Dendritic cell treated with granulocyte-macrophage colony-stimulating factor and Interleukin-4, amounts not matched to agents 40 ng/mL and 50 ng/mL, for 4 days (primary cell): Measurements from ENCODE around the gene CYB5R3.
"Not testable (repeated sequence)": the region's sequence is repeated elsewhere in the genome, so short reads cannot be mapped to it uniquely, and the experiment has no call there.

Experiments used
- H3K27ac Mint-ChIP-seq: one replicate; pipeline ENCODE4 v1.8.0; 2022; ENCODE audit warnings: mild to moderate bottlenecking, mixed read lengths
- H3K27me3 Mint-ChIP-seq: one replicate; pipeline ENCODE4 v1.8.0; 2022; ENCODE audit warnings: mild to moderate bottlenecking, mixed read lengths
- H3K36me3 Mint-ChIP-seq: one replicate; pipeline ENCODE4 v1.8.0; 2022; ENCODE audit warnings: low read depth, mixed read lengths
- H3K4me1 Mint-ChIP-seq: one replicate; pipeline ENCODE4 v1.8.0; 2022; ENCODE audit warnings: low read depth, mixed read lengths
- H3K4me3 Mint-ChIP-seq: one replicate; pipeline ENCODE4 v1.8.0; 2022; ENCODE audit warnings: mild to moderate bottlenecking, moderate library complexity, mixed read lengths
- H3K9me3 Mint-ChIP-seq: one replicate; pipeline ENCODE4 v1.8.0; 2022; ENCODE audit warnings: mixed read lengths
- intact Hi-C: fragments of 100-400 bp; cut with micrococcal nuclease; formaldehyde crosslinking; loops from one replicate; pipeline ENCODE4 v1.15.0; 2022

The CYB5R3 gene

GRCh38 chr22:42596863-42597530, 52.2 kb downstream of the CYB5R3 start:
- Mint-ChIP-seq H3K9me3 (no peaks in the 10 kb centered on the region), H3K4me3 (no peak overlapping the region), H3K4me1 (peaks cover 7% of the 10 kb centered on the region), H3K27ac (peak overlapping the region; percentile 22), H3K36me3 (peaks cover 100% of the 10 kb centered on the region), H3K27me3 (no peaks in the 10 kb centered on the region)
- intact Hi-C loops, result no loop called here

GRCh38 chr22:42596336-42596735, 52.9 kb downstream of the CYB5R3 start:
- no peak overlapping the region for H3K4me3 Mint-ChIP-seq
- intact Hi-C loops, result no loop called here
- no peak overlapping the region for H3K27ac Mint-ChIP-seq
- peaks cover 7% of the 10 kb centered on the region for H3K4me1 Mint-ChIP-seq
- no peaks in the 10 kb centered on the region for H3K9me3 Mint-ChIP-seq
- no peaks in the 10 kb centered on the region for H3K27me3 Mint-ChIP-seq
- peaks cover 100% of the 10 kb centered on the region for H3K36me3 Mint-ChIP-seq

DNA sequence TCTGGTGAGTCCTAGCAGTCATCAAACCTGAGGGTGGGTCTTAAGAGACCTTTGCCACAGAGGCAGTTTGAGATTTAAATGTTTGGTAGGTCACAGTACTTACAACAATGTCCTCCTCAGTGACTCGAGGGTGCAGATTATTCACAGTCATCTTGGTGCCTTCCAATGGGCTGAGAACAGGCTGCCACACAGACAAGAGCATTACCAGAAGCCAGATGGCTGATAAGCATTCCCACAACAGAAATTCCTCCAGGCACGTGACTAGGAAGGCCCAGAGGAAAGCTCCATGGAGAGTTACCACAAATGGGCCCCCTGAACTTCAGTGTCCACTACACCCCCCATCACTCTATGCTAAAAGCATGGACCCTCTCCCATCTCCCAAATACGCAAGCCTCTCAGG, 53.8 kb downstream of the CYB5R3 start:
- intact Hi-C loops, result no loop called here
- Mint-ChIP-seq H3K27ac (no peak overlapping the region), H3K9me3 (no peaks in the 10 kb centered on the region), H3K36me3 (peaks cover 97% of the 10 kb centered on the region), H3K4me3 (no peak overlapping the region), H3K27me3 (no peaks in the 10 kb centered on the region), H3K4me1 (peaks cover 7% of the 10 kb centered on the region)

GRCh38 chr22:42591987-42592386, 57.2 kb downstream of the CYB5R3 start:
- Mint-ChIP-seq H3K27me3 (no peaks in the 10 kb centered on the region), H3K4me1 (peaks cover 31% of the 10 kb centered on the region), H3K9me3 (no peaks in the 10 kb centered on the region), H3K27ac (no peak overlapping the region), H3K4me3 (no peak overlapping the region), H3K36me3 (peaks cover 95% of the 10 kb centered on the region)
- intact Hi-C loops, result no loop called here

DNA sequence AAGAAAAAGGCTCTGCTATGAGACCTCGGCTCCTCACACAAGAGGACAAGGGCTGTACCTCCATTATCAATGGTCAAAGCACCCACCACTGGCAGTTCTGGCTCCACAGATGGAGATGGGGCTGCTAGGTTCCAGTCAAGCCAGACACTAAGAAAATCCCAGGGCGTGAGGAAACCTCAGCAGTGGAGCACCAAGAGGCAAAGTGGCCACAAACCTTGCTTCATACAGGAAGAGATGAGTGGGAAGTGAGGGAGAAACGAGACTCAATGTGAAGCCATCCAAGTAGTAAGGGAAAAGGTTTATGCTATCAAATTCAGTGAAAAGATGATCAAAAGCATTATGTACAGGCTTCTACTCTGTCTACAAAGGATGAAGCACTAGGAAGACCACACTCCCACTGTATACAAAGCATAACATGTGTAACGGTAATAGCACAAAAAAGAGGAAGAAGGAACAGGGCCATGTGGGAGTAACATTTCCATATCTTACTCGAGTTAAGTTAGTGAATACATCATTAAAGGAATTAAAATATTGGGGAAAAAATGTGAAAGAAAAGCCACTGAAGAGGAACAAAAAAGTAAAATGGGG, 61.5 kb downstream of the CYB5R3 start:
- intact Hi-C loops, result no loop called here
- H3K9me3 Mint-ChIP-seq, result no peaks in the 10 kb centered on the region
- H3K27ac Mint-ChIP-seq, result peak overlapping the region; percentile 82
- H3K4me3 Mint-ChIP-seq, result peak overlapping the region; percentile 13
- no peaks in the 10 kb centered on the region for H3K27me3 Mint-ChIP-seq
- peaks cover 95% of the 10 kb centered on the region for H3K36me3 Mint-ChIP-seq
- H3K4me1 Mint-ChIP-seq, result peaks cover 54% of the 10 kb centered on the region

- intact Hi-C loops, result no loop called here
- no peak overlapping the region for H3K4me3 Mint-ChIP-seq
These were observed 62.8 kb downstream of the CYB5R3 start for GRCh38 chr22:42586381-42586780.

DNA sequence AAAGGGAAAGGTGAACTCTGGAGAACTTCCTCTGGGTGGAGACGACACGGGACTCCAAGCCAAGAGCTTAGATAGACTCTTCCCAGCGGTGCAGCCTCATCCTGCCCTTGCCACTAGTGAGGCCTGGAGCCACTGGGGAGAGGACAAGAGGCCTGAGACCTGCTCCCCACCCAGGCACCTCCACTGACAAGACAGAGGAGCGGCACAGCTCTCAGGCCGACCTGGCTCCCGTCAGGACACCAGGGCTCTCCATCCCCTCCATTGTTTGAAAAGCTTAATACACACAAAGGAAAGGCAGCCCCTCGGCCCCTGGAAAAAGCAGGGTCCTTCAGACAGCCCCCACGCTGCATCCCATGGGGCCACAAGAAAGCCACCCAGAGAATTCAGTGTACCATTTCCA, 64.1 kb downstream of the CYB5R3 start:
- Mint-ChIP-seq H3K4me1 (peaks cover 69% of the 10 kb centered on the region), H3K36me3 (peaks cover 83% of the 10 kb centered on the region)

More at GRCh38 chr22:42586381-42586780, 62.8 kb downstream of the CYB5R3 start:
- Mint-ChIP-seq H3K36me3 (peaks cover 90% of the 10 kb centered on the region), H3K27me3 (no peaks in the 10 kb centered on the region), H3K27ac (peak overlapping the region; percentile 82), H3K4me1 (peaks cover 63% of the 10 kb centered on the region), H3K9me3 (no peaks in the 10 kb centered on the region)

DNA sequence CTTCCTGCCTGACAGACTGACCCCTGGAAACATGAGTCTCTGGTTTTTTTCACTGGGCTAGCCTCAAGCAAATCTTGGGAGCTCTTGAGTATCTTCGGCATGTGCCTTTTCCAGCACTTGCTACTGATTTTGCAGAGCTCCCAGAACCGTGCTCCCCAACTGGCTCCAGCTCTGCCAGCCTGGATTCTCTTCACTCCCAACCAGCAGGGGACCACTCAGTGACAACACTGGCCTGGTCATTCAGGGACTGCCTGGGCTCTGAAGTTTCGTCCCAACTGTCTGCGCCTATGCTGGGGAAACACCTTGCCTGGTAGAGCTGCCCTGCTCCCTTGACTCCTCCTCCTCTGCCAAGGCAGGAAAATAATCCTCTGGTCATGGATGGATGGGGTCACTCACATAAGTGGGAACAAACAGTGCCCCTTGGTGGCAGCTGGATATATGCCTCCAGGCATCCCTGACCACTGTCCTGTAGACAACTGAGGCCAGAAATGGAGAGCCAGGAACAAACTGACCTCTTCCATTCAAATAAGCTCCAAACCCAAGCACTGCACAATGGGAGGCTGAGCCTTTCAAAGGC, 64.7 kb downstream of the CYB5R3 start:
- intact Hi-C loops, result no loop called here
- H3K27ac Mint-ChIP-seq, result peak overlapping the region; percentile 15
- peaks cover 62% of the 10 kb centered on the region for H3K4me1 Mint-ChIP-seq
- no peaks in the 10 kb centered on the region for H3K27me3 Mint-ChIP-seq
- H3K4me3 Mint-ChIP-seq, result no peak overlapping the region
- H3K9me3 Mint-ChIP-seq, result no peaks in the 10 kb centered on the region
- H3K36me3 Mint-ChIP-seq, result peaks cover 77% of the 10 kb centered on the region

More for the DNA sequence above, 64.1 kb downstream of the CYB5R3 start:
- Mint-ChIP-seq H3K9me3 (no peaks in the 10 kb centered on the region), H3K27me3 (no peaks in the 10 kb centered on the region), H3K27ac (peak overlapping the region; percentile 15), H3K4me3 (no peak overlapping the region)
- intact Hi-C loops, result no loop called here

- Mint-ChIP-seq H3K27me3 (no peaks in the 10 kb centered on the region), H3K4me1 (peaks cover 51% of the 10 kb centered on the region), H3K4me3 (no peak overlapping the region), H3K27ac (no peak overlapping the region), H3K36me3 (peaks cover 73% of the 10 kb centered on the region), H3K9me3 (no peaks in the 10 kb centered on the region)
- intact Hi-C loops, result no loop called here
These were observed 66.2 kb downstream of the CYB5R3 start for GRCh38 chr22:42582987-42583386.

DNA sequence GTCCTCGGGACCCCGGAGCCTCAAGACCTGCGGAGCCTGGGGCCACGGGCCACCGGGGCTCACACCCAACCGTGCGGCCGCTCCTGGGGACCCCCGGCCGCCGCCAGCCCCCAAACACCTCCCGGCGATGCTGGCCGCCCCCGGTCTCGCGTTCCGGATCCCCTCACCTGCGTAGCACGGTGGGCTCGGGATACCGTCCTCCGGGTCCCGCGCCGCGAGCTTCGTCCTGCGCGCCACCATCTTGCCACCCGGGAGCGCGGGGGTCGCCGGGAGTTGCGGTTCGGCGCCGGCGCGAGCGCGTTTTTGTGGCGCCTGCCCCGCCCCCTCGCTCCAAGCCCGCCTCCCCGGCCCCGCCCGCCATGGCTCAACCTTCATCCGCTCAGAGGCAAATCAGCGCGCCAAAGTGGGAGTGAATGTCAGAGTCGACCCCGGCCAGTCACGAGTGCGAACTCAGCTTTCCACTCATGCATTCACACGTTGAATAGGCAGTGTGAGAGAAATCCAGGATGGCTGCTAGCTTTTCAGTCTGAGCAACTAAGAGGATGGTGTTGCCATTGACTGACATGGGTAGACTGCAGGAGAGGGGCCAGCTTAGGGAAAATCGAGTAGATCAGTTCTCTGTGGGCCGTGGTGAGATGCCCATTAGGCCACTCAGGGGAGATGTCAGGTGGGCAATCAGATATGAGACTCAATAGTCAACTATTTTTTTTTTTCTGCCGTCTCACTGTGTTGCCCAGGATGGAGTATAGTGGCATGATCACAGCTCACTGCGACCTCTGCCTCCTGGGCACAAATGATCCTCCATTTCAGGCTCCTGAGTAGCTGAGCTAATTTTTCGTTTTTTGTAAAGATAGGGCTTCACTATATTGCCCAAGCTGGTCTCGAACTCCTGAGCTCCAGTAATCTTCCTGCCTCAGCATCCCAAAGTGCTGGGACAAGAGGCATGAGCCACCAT, 67.2 kb downstream of the CYB5R3 start:
- intact Hi-C loops, result no loop called here
- peak overlapping the region; percentile 81 for H3K27ac Mint-ChIP-seq
- peaks cover 42% of the 10 kb centered on the region for H3K4me1 Mint-ChIP-seq
- peaks cover 73% of the 10 kb centered on the region for H3K36me3 Mint-ChIP-seq
- H3K27me3 Mint-ChIP-seq, result no peaks in the 10 kb centered on the region
- H3K9me3 Mint-ChIP-seq, result no peaks in the 10 kb centered on the region
- H3K4me3 Mint-ChIP-seq, result peak overlapping the region; percentile 96

- H3K27me3 Mint-ChIP-seq, H3K9me3 Mint-ChIP-seq, intact Hi-C loops: not testable (repeated sequence)
- Mint-ChIP-seq H3K4me3 (peak overlapping the region; percentile 96), H3K4me1 (peaks cover 34% of the 10 kb centered on the region), H3K36me3 (peaks cover 70% of the 10 kb centered on the region), H3K27ac (peak overlapping the region; percentile 81)
These were observed 67.9 kb downstream of the CYB5R3 start for GRCh38 chr22:42581194-42581761.

GRCh38 chr22:42580040-42580439, 69.2 kb downstream of the CYB5R3 start:
- not testable (repeated sequence) for H3K27ac Mint-ChIP-seq

DNA sequence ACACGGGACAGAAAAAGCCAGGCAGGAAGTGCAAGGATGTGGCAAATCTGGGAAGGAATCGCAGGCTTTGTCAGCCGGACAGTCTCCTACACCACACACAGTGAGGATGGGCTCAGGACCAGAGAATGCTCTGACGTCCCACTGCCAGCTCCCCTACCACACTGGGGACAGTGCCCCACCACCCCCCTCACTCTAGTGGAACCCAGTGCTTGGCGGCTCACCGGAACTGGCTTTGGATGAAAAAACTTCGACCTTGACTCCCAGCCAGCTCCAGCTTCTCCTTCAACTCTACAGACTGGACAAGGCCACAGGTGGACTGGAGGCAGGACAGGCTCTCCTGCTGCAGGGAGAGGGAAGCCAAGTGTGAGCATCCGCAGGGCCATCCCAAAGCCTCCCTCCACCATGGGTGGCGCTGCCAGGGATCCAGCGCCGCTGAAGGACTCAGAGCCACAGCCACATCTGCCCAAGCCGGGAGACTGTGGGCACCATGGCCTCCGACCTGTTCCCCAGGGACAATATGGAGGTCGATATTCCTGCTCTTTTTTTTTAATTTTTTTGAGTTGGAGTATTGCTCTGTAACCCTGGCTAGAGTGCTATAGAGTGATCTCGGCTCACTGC, 71.5 kb downstream of the CYB5R3 start:
- Mint-ChIP-seq H3K9me3 (no peaks in the 10 kb centered on the region), H3K4me3 (no peak overlapping the region), H3K4me1 (peaks cover 16% of the 10 kb centered on the region), H3K36me3 (peaks cover 66% of the 10 kb centered on the region), H3K27ac (no peak overlapping the region), H3K27me3 (no peaks in the 10 kb centered on the region)
- intact Hi-C loops, result no loop called here

More at GRCh38 chr22:42580040-42580439, 69.2 kb downstream of the CYB5R3 start:
- H3K27me3 Mint-ChIP-seq, H3K4me3 Mint-ChIP-seq, intact Hi-C loops, H3K9me3 Mint-ChIP-seq: not testable (repeated sequence)
- Mint-ChIP-seq H3K4me1 (peaks cover 22% of the 10 kb centered on the region), H3K36me3 (peaks cover 66% of the 10 kb centered on the region)
